Measurements from ENCODE around the gene SPDYE4.

DNA sequence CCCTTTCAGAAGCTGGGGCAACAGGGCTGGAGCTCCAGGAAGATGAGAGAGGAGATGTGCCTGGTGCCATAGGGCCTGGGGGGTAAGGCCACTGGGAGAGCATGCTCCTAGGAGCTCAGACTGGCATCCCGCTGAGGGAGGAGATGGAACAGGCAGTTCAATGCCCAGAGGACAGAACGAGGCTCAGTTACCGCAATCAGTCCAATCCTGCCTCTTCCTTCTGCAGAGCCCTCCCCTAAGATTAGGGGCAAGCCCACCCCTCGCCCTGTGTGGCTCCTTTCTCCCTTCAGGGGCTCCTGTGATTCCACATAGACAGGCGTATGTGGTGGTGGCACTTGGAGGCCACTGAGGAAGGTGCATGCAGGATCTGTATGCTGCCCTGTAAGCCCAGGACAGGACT, 16.1 kb downstream of the SPDYE4 start:
- TF ChIP-seq POLR2A (IDR thresholded peaks at IDR 0.05; ENCODE audit: low read depth, low read length): no peak
- no peak for TF ChIP-seq POLR2AphosphoS5 (IDR thresholded peaks at IDR 0.05; ENCODE audit: low read depth, low read length)
- no peak for TF ChIP-seq TAF1 (IDR thresholded peaks at IDR 0.05; ENCODE audit: borderline replicate concordance, low read depth, low read length)

All from GM12892 (cell line).